Astrocyte (in vitro differentiated cells and primary cell): ENCODE results near the gene BTBD1.
"Not testable (repeated sequence)": the region's sequence is repeated elsewhere in the genome, so short reads cannot be mapped to it uniquely, and the experiment has no call there.

Experiments used
- EZH2 ChIP-seq: IDR thresholded peaks from 2 replicates; pipeline ENCODE4 v1.6.1; 2012; ENCODE audit warnings: mild to moderate bottlenecking, low read length, inconsistent platforms; ENCODE audit not compliant: insufficient read depth
- TF ChIP-seq, protein P1 (sequence below): IDR thresholded peaks from 2 replicates; pipeline ENCODE4 v1.5.1; 2011; ENCODE audit warnings: low read depth, mild to moderate bottlenecking, inconsistent platforms, low read length, moderate library complexity; ENCODE audit not compliant: insufficient read depth

- TF ChIP-seq, protein P1, sequence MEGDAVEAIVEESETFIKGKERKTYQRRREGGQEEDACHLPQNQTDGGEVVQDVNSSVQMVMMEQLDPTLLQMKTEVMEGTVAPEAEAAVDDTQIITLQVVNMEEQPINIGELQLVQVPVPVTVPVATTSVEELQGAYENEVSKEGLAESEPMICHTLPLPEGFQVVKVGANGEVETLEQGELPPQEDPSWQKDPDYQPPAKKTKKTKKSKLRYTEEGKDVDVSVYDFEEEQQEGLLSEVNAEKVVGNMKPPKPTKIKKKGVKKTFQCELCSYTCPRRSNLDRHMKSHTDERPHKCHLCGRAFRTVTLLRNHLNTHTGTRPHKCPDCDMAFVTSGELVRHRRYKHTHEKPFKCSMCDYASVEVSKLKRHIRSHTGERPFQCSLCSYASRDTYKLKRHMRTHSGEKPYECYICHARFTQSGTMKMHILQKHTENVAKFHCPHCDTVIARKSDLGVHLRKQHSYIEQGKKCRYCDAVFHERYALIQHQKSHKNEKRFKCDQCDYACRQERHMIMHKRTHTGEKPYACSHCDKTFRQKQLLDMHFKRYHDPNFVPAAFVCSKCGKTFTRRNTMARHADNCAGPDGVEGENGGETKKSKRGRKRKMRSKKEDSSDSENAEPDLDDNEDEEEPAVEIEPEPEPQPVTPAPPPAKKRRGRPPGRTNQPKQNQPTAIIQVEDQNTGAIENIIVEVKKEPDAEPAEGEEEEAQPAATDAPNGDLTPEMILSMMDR, result not testable (repeated sequence)
- TF ChIP-seq EZH2, result not testable (repeated sequence)
Measured at GRCh38 chr15:83069211-83069642, 2.2 kb upstream of the BTBD1 start.
